Middle frontal gyrus (tissue), 1 donor: ENCODE results near the gene RTP3.
A peak's percentile ranks its signal among the peaks of the same experiment; 100 is the strongest.

Experiments
- DNase-seq: peaks from one replicate; pipeline ENCODE4 v3.0.0-alpha.2; 2015; ENCODE audit warnings: low spot score; ENCODE audit errors: extremely low spot score

Gene RTP3

DNA sequence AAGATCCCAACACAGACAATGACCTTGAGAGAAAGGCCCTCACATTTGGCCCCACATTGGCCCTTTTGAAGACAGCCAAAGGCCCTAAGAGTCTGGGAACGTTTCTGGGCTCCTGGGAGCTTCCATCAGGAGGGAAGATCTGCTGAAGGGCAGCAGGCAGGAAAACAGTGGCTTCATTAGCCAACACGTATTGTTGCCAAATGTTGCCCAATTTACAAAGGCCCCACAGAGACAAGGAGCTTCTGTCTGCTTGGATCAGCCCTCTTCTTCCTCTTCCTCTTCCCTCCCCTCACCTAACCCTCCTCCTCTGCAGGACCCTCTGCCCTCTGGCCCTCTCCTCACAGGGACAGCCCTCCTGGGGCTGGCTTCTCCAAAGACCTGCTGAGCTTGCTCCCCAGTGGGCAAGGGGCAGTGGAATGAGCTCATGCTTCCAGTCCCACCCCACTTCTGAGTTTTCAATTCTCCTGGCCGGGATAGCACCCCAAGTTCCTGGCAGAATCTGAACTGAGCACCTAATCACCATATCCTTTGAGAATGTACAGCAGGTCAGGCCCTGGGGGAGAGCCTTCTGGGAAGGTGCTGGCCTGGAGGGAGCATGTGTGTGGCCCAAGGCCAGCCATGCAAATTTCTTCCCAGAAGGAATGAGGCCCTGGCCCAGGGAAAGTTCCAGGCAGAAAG is 28.0 kb upstream of the RTP3 start:
- DNase-seq: no peak

DNA sequence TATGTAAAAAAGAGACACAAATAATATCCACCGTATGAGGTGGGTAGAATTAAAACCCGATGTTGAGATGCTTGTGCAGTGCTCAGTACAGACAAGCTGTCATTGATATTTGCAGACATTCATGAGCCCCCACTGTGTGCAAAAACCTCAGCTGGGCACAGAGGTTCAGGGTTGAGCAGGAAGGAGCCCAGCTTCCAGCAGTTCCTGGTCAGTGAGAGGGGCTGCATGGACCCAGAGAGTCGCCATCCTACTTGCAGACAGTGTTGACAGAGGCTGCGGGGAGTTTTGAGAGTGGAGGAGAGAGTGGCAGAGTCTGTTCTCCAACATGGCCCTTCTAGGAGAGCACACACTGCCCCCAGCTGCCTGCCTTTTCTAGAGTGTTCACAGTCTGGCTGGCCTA is 26.9 kb upstream of the RTP3 start:
- DNase-seq: no peak

DNA sequence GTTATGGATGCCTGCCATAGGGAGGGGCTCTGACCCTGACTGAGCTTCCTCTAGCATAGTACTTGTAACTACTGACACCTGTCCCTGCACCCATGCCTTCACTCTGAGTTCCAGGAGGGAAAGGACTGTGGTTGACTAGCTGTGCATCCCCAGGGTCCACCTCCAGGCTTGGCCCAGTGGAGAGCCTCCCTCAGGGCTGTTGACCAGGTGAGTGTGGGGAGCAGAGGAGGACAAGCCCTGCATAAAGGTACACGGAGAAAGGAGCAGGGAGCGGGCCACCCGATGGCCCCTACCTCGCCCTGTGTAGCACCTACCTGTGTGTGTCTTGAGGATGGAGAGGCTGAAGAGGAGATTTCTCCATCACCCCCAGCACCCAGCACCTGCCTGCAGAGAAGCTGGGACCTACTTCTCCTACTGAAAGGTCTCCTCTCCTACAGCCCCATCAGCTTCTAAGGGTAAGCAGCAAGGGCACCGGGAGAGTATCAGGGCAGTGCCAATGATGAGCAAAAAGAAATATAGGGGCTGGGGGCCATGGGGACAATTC is 26.3 kb upstream of the RTP3 start:
- DNase-seq: no peak

DNA sequence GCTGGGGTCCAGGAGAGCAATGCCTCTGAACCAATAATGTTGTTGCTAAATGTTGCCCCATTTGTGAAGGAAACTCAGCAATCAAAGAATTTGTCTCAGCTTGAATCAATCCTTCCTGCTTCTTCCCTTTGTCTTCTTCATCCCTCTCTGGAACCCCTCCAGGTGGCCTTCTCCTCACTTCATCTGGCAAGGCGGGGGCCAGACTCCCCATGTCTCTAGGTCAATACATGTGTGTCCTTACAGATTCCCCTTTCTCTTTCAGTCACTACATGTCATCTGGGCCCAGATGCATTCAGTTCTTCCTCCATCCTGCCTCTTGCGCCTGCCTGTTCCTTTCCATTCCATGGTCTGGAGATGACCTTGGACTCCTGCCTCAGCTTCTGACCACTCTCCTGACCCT is 25.0 kb upstream of the RTP3 start:
- no peak for DNase-seq

DNA sequence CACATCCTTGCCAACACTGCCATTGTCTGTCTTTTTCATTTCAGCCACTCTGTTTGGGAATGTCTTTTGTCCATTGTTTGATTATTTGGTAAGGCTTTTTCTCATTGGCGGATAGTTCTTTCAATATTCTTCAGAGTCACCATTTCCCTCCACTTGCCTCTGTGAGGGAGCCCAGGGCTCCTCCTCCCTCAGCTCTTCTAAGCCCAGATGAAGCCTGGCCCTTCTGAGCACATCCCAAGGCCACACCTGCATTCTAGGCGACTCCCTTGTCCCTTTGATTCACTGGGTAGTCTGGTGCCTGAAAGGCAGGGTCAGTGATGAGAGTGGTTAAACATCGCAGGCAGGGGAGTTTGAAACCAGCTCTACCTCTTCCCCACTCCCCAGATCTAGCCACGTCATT is 20.6 kb upstream of the RTP3 start:
- no peak for DNase-seq

DNA sequence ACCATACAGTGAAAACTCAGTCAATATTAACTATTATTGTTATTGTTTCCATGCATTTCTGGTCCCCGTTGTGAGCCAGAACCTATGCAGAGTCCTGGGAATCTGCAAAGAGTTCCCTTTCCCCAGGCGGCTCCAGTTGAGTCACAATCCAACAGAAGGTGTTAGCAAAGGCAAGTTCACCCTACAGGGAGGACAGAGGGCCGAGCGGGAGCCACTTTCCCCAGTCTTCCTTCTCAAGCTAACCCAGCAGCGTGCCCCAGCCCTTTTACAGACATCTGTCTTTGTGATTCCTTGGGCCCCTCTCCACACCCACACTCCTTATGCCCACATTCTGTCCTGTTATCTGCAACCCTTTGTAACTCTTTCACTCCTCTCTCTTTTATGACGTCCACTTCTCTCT is 20.0 kb upstream of the RTP3 start:
- DNase-seq: no peak

DNA sequence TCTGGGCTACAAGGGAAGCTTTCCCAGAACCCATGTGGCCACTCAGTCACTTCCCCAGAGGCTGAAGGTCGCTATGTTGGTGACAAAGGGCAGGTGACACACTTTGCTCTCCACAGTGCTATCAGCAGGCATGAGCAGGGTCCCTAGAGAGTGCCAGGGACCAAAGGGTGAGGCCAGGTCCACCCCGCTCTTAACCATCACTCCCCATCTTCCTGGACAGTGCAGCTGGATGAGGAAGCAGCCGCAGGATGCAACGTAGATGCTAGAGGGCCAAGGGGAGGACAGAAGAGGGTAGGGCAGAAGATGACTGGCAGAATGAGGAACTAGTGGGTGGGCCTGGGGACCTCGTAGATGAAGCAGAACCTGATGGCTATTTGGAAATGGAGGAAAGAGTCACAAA is 19.4 kb upstream of the RTP3 start:
- no peak for DNase-seq

DNA sequence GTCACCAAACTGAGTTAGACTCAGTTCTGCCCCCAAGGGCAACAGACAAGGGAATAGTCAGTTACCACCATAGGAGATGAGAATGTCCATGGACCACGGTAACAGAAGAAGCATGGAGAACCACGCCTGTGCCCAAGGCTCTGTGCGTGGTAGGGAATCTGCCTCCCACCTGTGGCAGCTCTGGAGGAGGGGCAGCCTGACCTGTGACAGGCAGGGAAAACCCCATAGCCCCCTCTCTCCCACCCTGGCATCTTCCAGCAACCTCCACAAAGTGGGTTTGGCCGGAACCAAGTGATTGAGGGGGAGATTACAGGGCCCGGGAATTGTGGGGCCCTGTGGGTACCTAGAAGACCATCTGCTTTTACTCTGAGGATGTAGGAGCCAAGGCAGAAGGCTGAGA is 18.8 kb upstream of the RTP3 start:
- DNase-seq: no peak

DNA sequence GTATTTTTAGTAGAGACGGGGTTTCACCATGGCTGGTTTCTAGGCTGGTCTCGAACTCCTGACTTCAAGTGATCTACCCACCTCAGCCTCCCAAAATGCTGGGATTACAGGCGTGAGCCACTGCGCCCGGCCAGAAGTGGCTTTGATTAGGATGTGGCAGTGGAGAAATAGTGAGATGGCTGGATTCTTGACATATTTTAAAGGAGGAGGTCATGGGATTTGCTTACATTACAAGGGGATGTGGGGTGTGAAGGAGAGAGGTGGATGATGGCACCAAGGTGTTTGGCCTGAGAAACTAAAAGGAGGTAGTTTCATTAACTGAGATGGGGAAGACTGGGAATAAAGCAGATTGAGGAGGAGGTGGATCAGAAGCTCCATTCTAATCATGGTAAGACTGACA is 18.1 kb upstream of the RTP3 start:
- no peak for DNase-seq

DNA sequence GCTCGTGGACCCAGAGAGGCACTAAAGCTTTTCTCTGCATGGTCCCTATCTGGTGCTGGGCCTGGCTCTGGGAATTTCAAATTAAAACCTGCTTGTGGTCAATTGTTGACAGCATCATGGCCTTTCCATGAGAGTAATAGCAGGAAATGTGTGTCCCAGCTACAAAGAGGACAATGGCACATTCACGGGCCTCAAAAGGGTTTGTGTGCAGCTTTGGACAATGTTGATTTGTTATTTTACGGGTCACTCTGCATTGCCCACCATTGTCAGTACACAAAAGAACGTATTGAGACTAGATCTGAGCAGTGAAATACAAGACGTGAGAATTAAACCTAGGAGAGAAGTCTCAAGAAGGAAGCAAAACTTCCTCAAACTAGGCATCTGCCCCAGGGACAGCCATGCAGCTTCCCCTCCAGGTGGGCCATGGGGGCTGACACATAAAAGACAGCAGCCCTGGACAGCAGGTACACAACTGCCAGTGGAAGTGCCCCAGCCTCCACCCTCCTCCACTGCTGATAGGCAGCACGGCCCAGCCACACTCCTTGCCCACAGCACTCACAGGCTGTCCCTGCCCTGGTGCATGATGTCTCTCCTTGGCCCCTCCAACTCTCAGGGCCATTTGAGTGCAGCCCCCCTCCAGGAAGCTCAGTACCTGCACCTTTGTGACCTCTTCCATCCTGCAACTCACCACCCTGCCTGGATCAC is 17.1 kb upstream of the RTP3 start:
- no peak for DNase-seq

DNA sequence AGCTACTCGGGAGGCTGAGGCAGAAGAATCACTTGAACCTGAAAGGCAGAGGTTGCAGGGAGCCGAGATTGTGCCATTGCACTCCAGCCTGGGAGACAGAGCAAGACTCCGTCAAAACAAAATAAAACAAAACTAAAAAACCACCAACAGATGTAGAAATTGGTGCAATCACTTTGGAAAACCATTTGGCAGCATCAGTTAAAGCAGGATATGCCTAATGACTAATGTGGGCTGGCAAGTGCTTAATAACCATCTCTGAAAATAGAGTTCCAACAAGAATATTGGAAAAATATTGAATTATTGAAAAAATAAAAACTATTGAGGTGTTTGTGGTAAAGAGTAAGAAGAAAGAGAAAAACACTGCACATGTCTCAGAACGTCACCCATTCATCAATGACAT is 16.1 kb upstream of the RTP3 start:
- DNase-seq: no peak

DNA sequence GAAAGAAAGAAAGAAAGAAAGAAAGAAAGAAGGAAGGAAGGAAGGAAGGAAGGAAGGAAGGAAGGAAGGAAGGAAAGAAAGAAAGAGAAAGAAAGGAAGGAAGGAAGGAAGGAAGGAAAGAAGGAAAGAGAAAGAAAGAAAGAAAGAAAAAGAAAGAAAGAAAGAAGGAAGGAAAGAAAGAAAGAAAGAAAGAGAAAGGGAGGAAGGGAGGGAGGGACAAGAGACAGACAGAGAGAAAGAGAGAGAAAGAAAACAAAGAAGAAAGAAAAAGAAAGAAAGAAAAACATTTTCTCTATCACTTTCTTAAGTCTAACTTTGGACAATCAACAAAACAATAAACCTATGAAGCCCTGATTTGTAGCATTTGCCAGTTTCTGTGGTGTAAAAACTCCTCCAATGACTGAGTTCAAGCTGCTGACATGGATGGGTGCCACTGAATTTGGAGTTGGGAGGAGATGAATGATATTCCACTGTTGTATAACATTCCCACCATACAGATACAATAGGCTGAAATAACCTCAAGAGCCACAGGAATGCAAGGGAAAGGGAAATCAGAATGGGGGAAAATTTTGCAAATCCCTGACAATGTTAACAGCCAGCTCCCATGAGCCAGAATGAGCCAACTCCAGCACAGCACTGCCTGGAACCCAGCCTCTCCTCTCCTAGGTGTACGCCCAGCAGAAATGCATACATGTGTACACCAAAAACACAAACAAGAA is 15.0 kb upstream of the RTP3 start:
- no peak for DNase-seq

DNA sequence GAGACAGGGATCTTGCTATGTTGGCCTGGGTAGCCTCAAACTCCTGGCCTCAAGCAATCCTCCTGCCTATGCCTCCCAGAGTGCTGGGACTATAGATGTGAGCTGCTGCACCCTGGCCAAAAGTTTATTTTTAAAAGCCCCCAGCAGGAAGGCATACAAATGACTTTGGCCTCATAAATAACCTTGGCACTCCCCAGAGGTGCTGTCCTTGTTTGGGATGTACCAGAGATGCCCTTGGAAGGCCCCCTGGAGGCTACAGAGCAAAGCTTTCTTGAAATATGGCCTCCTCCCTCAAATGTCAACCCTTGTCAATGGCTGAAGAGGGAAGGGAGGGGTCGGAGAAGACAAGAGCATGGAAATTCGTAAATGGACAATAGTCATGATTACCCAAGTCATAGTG is 14.0 kb upstream of the RTP3 start:
- DNase-seq: no peak

DNA sequence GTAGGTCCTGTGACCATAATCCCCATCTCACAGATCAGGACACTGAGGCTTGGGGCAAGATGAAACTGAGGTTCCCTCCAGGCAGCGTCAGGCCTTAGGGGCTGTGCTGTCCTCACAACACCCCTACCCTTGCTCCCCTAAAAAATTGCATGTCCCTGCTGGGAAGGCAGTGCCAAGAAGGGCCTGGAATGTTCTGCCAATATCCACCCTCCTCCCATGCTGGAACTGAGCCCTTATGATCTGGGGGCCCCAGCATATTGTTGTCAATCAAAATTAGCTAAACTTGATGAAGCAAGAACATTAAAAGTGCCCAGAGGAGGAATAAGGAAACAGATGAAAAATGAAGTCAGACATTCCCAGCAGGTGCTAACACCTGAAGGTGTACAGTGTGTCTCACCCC is 13.4 kb upstream of the RTP3 start:
- no peak for DNase-seq

DNA sequence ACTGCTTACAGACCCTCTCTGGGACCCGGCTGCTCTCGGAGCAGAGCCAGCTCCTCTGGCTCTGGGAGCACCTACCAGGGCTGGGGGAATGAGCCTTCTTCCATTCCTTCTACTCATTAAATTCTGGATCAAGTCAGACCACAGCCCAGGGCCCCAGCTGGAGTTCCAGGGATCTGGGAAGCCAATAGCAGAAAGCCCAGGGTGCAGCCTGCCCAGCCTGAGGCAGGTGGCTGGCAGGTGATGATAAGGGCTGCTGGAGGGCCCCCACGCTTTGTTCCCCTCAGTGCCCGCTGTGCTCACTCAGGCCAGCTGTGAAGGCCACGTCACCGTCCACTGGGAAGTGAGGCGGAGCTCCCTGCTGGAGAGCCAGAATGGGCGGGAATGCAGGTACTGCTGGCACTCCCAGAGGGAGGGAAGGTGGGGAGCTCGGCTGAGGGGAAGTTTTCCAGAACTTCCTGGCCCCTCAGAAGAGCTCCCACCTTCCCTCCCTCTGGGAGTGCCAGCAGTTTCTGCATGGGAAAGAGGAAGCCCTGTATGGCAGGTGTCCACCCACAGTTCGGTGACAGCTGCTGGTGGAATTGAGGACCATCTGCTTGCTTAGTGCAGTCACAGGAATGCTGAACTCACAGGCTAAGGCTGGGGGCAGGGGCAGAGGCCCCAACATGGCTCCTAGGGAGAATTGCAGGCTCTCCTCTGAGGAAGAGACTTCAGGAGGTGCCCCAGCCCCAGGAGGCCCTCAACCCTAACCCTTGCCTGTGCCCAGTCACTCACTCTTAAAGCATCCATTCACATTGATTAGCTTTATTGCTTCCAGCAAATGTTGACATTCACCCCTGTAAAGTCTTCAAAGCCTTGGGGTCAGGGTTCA is 12.6 kb upstream of the RTP3 start:
- DNase-seq: no peak

DNA sequence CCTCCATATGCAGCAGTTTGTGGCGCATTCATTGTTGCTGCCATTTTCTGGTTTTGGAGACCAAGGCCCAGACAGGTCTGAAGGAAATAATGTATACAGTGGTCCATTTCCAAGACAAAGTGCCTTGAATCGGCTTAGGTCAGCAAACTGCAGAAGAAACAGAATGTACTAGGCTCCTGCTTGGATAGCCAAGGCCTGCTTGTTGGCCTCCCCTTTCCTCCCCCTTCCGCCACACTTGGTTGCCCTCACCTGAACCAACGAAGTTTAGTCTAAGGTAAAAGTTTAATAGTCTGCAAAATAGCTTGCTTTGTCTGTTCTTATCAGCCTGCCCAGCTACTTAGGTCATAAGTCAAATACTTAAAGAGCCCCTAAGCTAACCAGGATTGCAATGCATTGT is 12.0 kb upstream of the RTP3 start:
- no peak for DNase-seq

DNA sequence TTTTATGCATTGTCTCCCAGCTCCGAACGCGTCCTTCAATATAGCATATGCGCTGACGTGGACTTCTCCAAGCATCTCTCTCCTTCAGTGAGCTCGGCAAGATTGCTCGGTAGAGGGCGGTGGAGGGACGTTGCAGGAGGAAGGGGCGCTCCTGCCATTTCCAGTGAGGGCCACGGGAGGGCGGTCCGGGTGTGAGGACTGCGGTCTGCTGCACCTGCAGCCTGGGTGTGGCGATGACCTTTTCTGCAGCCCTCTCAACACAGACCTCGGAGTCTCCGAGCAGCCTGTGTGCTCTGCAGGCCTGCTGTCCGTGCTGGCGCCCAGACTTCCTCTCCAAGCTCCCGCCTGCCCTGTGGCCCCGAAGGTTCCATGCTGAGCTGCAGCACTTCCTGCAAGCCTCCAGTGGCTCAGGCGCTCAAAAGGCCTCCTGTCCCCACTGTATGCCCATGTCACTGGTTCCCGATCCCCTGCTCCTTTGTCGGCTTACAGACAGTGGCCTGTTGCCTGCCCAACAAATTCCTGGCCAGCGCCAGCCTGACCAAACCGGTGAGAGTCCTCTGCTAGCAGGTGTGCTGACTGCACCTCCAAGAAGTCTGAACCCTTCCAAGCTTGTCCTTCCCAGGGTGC is 8.9 kb upstream of the RTP3 start:
- peak; percentile 76 for DNase-seq

DNA sequence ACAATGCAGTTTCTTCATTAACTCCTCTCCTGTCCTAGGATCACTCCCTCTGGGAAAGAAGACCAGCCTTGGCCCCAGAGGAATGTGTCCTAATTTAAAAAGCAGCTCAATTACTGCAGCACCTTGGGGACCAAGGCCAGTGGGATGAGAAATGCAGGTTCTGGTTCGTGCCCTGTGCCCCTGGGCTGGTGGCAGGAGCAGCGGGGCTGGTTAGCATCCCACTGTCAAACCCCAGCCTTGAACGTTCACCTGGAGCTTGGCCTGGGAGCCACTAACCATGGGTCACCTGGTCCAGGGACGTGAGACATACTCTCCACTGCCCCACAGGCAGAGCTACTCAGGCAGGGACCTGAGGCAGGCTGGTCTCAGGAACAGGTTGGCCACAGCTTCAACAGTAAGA is 8.4 kb upstream of the RTP3 start:
- no peak for DNase-seq

DNA sequence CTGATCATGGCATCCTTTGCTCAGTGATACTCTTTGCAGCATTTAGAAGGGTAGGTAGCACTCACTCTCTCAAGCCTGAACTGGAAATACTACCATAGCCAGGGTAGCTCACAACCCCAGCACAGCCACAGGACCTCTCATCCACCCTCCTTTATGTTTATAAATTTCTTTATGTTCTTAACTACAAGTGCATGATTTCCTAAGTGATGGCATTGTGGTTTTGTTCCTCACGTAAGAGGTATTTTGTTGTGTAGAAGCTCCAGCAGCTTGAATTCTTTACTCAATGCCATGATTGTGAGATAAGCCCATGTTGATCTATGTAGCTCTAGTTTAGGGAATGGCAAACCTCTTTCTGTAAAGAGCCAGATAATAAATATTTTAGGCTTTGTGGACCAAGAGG is 7.9 kb upstream of the RTP3 start:
- no peak for DNase-seq

DNA sequence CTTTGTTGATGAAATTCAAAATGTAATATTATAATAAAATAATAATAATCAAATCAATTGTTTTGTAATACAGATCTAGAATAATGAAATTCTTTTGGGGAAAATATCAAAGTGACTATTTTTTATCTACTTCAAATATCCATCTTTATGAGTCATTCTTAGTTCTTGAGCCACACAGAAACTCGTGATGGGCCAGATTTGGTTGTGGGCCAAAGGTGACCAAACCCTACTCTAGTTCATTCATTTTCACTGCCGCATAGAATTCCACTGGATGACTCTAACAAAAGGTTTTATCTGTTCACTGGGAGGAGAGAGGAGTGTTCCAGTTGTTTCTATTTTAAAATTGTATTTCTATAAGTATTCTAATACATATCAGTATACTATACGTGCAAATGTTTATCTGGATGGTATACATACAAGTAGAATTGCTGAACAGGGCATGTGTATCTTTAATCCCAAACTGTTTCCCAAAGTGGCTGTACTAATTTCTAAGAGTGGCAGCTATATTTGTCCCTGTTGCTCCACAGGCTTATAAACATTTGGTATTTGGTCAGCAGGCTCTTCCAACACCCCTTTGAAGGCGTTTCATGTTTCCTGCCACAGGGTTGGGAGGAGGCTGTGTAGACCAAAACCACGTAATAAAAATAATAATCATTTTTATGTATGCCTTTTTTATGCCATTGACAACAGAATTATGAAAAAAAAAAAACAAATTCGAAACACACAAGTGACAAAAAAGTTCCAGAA is 7.3 kb upstream of the RTP3 start:
- DNase-seq: no peak
